Neural progenitor cell (in vitro differentiated cells): ENCODE results near the gene SP1. TPM values are rescaled to one million over a fixed set of nuclear protein-coding genes. Genes with fewer than 3 reads are reported as not detected.

ENCODE experiments used
- DNase-seq: peaks from one replicate; pipeline ENCODE4 v3.0.0-alpha.2; 2016; ENCODE audit warnings: low spot score
- H2AFZ ChIP-seq: fragments of 200-600 bp; sonication (generic); replicated peaks from 2 replicates; pipeline ENCODE4 v1.6.1; 2016; ENCODE audit warnings: antibody characterized with exemption
- H3F3A ChIP-seq: fragments of 200-600 bp; sonication (generic); 2 replicates; pipeline ENCODE4 v1.6.1; 2016; ENCODE audit warnings: antibody characterized with exemption, low read depth
- H3K27ac ChIP-seq: fragments of 200-600 bp; sonication (generic); 2 replicates; pipeline ENCODE4 v1.5.1; 2016; ENCODE audit warnings: mild to moderate bottlenecking
- H3K27me3 ChIP-seq: fragments of 200-600 bp; sonication (generic); 2 replicates; pipeline ENCODE4 v1.6.1; 2016; ENCODE audit warnings: mild to moderate bottlenecking, moderate library complexity
- H3K36me3 ChIP-seq: fragments of 200-600 bp; sonication (generic); 2 replicates; pipeline ENCODE4 v1.5.1; 2016
- H3K4me1 ChIP-seq: fragments of 200-600 bp; sonication (generic); 2 replicates; pipeline ENCODE4 v1.6.1; 2016; ENCODE audit warnings: mixed run types
- H3K4me2 ChIP-seq: fragments of 200-600 bp; sonication (generic); 2 replicates; pipeline ENCODE4 v1.6.1; 2016
- H3K4me3 ChIP-seq: fragments of 200-600 bp; sonication (generic); 2 replicates; pipeline ENCODE4 v1.5.1; 2016
- H3K79me2 ChIP-seq: fragments of 200-600 bp; sonication (generic); 2 replicates; pipeline ENCODE4 v1.6.1; 2016; ENCODE audit warnings: low read depth
- H3K9ac ChIP-seq: fragments of 200-600 bp; sonication (generic); 2 replicates; pipeline ENCODE4 v1.6.1; 2016
- H3K9me3 ChIP-seq: fragments of 200-600 bp; sonication (generic); 2 replicates; pipeline ENCODE4 v1.5.1; 2016; ENCODE audit warnings: low read depth
- H4K20me1 ChIP-seq: fragments of 200-600 bp; sonication (generic); 2 replicates; pipeline ENCODE4 v1.6.1; 2016; ENCODE audit warnings: low read depth
- H3K27ac Mint-ChIP-seq: 3 replicates; pipeline ENCODE4 v1.8.0; 2021; ENCODE audit warnings: mixed read lengths
- H3K27me3 Mint-ChIP-seq: 2 replicates; pipeline ENCODE4 v1.8.0; 2022; ENCODE audit warnings: low read depth, mild to moderate bottlenecking, inconsistent platforms, moderate library complexity, mixed read lengths; ENCODE audit not compliant: insufficient read depth
- H3K36me3 Mint-ChIP-seq: 3 replicates; pipeline ENCODE4 v1.8.0; 2021; ENCODE audit warnings: mixed read lengths
- H3K4me1 Mint-ChIP-seq: 3 replicates; pipeline ENCODE4 v1.8.0; 2021; ENCODE audit warnings: mixed read lengths
- H3K4me3 Mint-ChIP-seq: 3 replicates; pipeline ENCODE4 v1.8.0; 2021; ENCODE audit warnings: mild to moderate bottlenecking, moderate library complexity, mixed read lengths
- H3K9me3 Mint-ChIP-seq: 3 replicates; pipeline ENCODE4 v1.8.0; 2020; ENCODE audit warnings: mixed read lengths
- CTCF ChIP-seq: fragments of 200-600 bp; sonication (generic); IDR thresholded peaks from 2 replicates; pipeline ENCODE4 v1.5.1; 2017; ENCODE audit warnings: antibody characterized with exemption, mild to moderate bottlenecking
- EZH2 ChIP-seq: fragments of 200-600 bp; sonication (generic); IDR thresholded peaks from 2 replicates; pipeline ENCODE4 v1.6.1; 2017; ENCODE audit warnings: antibody characterized with exemption, mild to moderate bottlenecking, moderate library complexity
- EZH2phosphoT487 ChIP-seq: fragments of 200-600 bp; sonication (generic); IDR thresholded peaks from 2 replicates; pipeline ENCODE4 v1.6.1; 2017; ENCODE audit warnings: antibody characterized with exemption
- total RNA-seq: library from RNA; depleted of rRNA; stranded (reverse); fragments of >200 nt; gene quantifications from 2 replicates; pipeline ENCODE4 v1.2.3, GENCODE V29; 2015; ENCODE audit warnings: low replicate concordance

The SP1 gene
- total RNA-seq, 1 donor from 2014 or later = 67.8 TPM

- peak overlapping the region; percentile 44 for H3K4me2 ChIP-seq
- H3K27me3 Mint-ChIP-seq = peaks cover 12% of the 10 kb centered on the region
- peaks cover 3% of the 10 kb centered on the region for H3F3A ChIP-seq
- H3K27me3 ChIP-seq = no peaks in the 10 kb centered on the region
- H3K9ac ChIP-seq = no peak overlapping the region
- H3K27ac Mint-ChIP-seq = peak overlapping the region; percentile 82
- H4K20me1 ChIP-seq = no peaks in the 10 kb centered on the region
- no peak overlapping the region for H3K27ac ChIP-seq
- H3K4me3 ChIP-seq = no peak overlapping the region
- H3K9me3 ChIP-seq = no peaks in the 10 kb centered on the region
- H3K4me3 Mint-ChIP-seq = no peak overlapping the region
- H3K9me3 Mint-ChIP-seq = no peaks in the 10 kb centered on the region
- peak overlapping the region; percentile 45 for H2AFZ ChIP-seq
- peak; percentile 38 for DNase-seq
- no peaks in the 10 kb centered on the region for H3K36me3 Mint-ChIP-seq
- peaks cover 22% of the 10 kb centered on the region for H3K4me1 ChIP-seq
- H3K36me3 ChIP-seq = no peaks in the 10 kb centered on the region
- no peaks in the 10 kb centered on the region for H3K79me2 ChIP-seq
- peaks cover 43% of the 10 kb centered on the region for H3K4me1 Mint-ChIP-seq
- TF ChIP-seq EZH2 (no peak), EZH2phosphoT487 (no peak), CTCF (no peak)
Observed at GRCh38 chr12:53424626-53425514, 44.9 kb downstream of the SP1 start.

GRCh38 chr12:53425515-53426150, 45.7 kb downstream of the SP1 start:
- Mint-ChIP-seq H3K9me3 (no peaks in the 10 kb centered on the region), H3K36me3 (no peaks in the 10 kb centered on the region), H3K4me3 (peak overlapping the region; percentile 41), H3K4me1 (peaks cover 41% of the 10 kb centered on the region), H3K27me3 (peaks cover 14% of the 10 kb centered on the region), H3K27ac (peak overlapping the region; percentile 90)
- Histone ChIP-seq H3K4me1 (peaks cover 22% of the 10 kb centered on the region), H3K27me3 (no peaks in the 10 kb centered on the region), H3K27ac (no peak overlapping the region), H2AFZ (peak overlapping the region; percentile 45), H3F3A (no peaks in the 10 kb centered on the region), H3K9ac (no peak overlapping the region), H3K79me2 (no peaks in the 10 kb centered on the region), H3K9me3 (no peaks in the 10 kb centered on the region), H3K4me3 (no peak overlapping the region), H3K36me3 (no peaks in the 10 kb centered on the region), H4K20me1 (no peaks in the 10 kb centered on the region), H3K4me2 (no peak overlapping the region)
- no peak for TF ChIP-seq EZH2
- no peak for DNase-seq

GRCh38 chr12:53427905-53428594, 48.1 kb downstream of the SP1 start:
- H3K4me1 ChIP-seq = peaks cover 22% of the 10 kb centered on the region
- no peaks in the 10 kb centered on the region for H4K20me1 ChIP-seq
- no peaks in the 10 kb centered on the region for H3K79me2 ChIP-seq
- peaks cover 8% of the 10 kb centered on the region for H3K27me3 Mint-ChIP-seq
- no peak overlapping the region for H3K4me2 ChIP-seq
- H3K4me3 ChIP-seq = no peak overlapping the region
- no peak overlapping the region for H2AFZ ChIP-seq
- no peaks in the 10 kb centered on the region for H3K9me3 Mint-ChIP-seq
- H3K27ac ChIP-seq = no peak overlapping the region
- H3K4me3 Mint-ChIP-seq = no peak overlapping the region
- no peak for TF ChIP-seq EZH2
- TF ChIP-seq CTCF = no peak
- no peak for TF ChIP-seq EZH2phosphoT487
- H3K4me1 Mint-ChIP-seq = peaks cover 38% of the 10 kb centered on the region
- no peaks in the 10 kb centered on the region for H3K27me3 ChIP-seq
- no peak for DNase-seq
- H3K9me3 ChIP-seq = no peaks in the 10 kb centered on the region
- no peaks in the 10 kb centered on the region for H3F3A ChIP-seq
- no peaks in the 10 kb centered on the region for H3K36me3 ChIP-seq
- H3K36me3 Mint-ChIP-seq = no peaks in the 10 kb centered on the region
- H3K9ac ChIP-seq = no peak overlapping the region
- H3K27ac Mint-ChIP-seq = peak overlapping the region; percentile 4
